ENCODE results near the gene DCST2.

DCST2 gene

DNA sequence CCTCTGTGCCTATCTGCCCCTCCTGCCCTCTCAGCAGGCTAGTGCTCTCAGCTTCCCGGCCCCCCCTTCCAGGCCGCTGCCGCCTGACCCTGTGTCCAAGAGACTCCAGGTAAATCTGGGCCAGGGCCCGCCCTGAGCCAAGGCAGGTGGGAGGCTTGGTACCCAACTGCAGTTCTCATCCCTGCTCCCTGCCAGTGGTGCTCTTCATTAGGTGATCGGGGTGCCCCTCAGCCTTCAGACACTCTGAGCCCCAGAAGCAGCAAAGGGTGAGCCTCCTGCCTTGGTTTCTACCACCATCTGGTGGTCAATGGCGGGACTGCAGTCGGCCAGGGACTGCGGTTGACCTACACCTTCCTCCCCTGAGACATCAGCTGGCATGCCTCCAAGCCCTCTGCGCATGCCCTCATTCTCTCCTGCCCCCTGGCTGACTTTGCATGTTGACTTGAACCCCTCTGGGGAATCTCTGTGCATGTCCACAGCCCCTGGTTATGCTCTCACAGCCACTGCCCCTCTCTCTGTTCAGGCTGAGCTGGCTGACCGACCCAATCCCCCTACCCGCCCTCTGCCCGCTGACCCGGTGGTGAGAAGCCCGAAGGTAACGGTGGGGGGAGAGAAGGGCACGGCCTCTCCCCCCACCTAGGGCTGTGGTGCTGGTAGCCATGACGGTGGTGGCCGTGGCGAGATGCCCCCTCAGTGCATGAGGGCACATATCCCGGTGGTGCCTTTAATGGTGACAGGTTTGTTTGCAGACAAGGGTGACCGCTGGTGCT is 28.0 kb upstream of the DCST2 start:
- H3K27me3 ChIP-seq, result peaks cover 29% of the 10 kb centered on the region

DNA sequence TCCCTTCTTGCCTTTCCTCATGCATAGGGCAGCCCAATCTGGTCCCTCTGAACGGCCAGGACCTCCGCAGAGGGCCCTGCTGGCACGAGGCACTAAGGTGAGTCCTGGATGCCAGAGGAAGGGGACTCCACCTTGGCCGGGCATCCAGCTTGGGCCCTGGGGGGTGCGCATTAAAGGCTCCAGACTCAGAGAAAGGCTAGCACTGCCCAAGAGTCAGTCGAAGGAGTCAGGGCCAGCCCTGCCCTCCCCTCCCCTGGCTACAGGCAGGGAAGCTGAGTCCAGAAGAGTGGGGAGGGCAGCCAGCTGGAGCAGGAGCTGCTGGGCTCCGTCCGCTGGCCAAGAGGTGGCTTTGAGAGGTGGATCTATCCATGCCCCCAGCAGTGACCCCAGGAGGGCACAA is 27.2 kb upstream of the DCST2 start:
- H3K9me3 ChIP-seq, result no peaks in the 10 kb centered on the region
- H3K27me3 ChIP-seq, result peaks cover 25% of the 10 kb centered on the region
- no peak overlapping the region for H3K4me3 ChIP-seq (ENCODE audit: low read depth in 1 of 2, low read length in 1 of 2)
- peaks cover 29 to 36% of the 10 kb centered on the region in 2 experiments for H3K4me1 ChIP-seq (ENCODE audit: control insufficient read depth in 1 of 2, insufficient read depth in 1 of 2, low read depth in 1 of 2, low read length in 1 of 2)
- TF ChIP-seq, protein P1, sequence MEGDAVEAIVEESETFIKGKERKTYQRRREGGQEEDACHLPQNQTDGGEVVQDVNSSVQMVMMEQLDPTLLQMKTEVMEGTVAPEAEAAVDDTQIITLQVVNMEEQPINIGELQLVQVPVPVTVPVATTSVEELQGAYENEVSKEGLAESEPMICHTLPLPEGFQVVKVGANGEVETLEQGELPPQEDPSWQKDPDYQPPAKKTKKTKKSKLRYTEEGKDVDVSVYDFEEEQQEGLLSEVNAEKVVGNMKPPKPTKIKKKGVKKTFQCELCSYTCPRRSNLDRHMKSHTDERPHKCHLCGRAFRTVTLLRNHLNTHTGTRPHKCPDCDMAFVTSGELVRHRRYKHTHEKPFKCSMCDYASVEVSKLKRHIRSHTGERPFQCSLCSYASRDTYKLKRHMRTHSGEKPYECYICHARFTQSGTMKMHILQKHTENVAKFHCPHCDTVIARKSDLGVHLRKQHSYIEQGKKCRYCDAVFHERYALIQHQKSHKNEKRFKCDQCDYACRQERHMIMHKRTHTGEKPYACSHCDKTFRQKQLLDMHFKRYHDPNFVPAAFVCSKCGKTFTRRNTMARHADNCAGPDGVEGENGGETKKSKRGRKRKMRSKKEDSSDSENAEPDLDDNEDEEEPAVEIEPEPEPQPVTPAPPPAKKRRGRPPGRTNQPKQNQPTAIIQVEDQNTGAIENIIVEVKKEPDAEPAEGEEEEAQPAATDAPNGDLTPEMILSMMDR (IDR thresholded peaks at IDR 0.05), result no peak
- H3K27ac ChIP-seq, result no peak overlapping the region
- peaks cover 54% of the 10 kb centered on the region for H3K36me3 ChIP-seq

More for the DNA sequence above, 28.0 kb upstream of the DCST2 start:
- no peaks in the 10 kb centered on the region for H3K9me3 ChIP-seq
- peak overlapping the region; percentile 23 for H3K27ac ChIP-seq
- peaks cover 29 to 36% of the 10 kb centered on the region in 2 experiments for H3K4me1 ChIP-seq (ENCODE audit: control insufficient read depth in 1 of 2, insufficient read depth in 1 of 2, low read depth in 1 of 2, low read length in 1 of 2)
- peaks cover 46% of the 10 kb centered on the region for H3K36me3 ChIP-seq
- TF ChIP-seq, protein P1 (IDR thresholded peaks at IDR 0.05), result peak; percentile 99
- H3K4me3 ChIP-seq (ENCODE audit: low read depth in 1 of 2, low read length in 1 of 2), result no peak overlapping the region

DNA sequence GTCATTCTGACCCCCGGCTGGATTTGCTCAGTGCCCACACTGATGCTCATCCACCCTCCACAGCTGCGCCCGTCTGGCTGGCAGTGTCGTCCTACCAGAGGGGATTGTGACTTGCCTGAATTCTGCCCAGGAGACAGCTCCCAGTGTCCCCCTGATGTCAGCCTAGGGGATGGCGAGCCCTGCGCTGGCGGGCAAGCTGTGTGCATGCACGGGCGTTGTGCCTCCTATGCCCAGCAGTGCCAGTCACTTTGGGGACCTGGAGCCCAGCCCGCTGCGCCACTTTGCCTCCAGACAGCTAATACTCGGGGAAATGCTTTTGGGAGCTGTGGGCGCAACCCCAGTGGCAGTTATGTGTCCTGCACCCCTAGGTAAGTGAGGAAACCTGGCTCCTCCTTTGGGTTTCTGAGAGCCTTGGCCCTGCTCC is 24.2 kb upstream of the DCST2 start:
- Histone ChIP-seq H3K9me3 (no peaks in the 10 kb centered on the region), H3K27me3 (peaks cover 8% of the 10 kb centered on the region), H3K27ac (no peak overlapping the region), H3K4me1 (ENCODE audit: control insufficient read depth in 1 of 2, insufficient read depth in 1 of 2, low read depth in 1 of 2, low read length in 1 of 2) (peaks cover 26 to 30% of the 10 kb centered on the region in 2 experiments), H3K4me3 (ENCODE audit: low read depth in 1 of 2, low read length in 1 of 2) (no peak overlapping the region), H3K36me3 (peaks cover 68% of the 10 kb centered on the region)
- TF ChIP-seq, protein P1 (IDR thresholded peaks at IDR 0.05), result no peak

DNA sequence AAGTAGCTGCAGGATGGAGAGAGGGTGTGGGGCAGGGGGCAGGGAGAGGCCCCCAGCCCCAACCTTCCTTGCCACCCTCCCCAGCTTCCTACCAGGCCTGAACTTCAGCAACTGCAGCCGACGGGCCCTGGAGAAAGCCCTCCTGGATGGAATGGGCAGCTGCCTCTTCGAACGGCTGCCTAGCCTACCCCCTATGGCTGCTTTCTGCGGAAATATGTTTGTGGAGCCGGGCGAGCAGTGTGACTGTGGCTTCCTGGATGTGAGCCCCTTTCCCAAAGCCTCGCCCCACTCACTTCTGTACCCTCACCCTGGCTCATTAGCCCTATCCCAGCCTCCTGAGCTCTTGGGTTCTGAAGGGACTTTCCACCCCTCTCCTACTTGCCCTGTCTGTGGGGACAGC is 23.5 kb upstream of the DCST2 start:
- TF ChIP-seq, protein P1 (IDR thresholded peaks at IDR 0.05), result no peak
- H3K27me3 ChIP-seq, result peaks cover 1% of the 10 kb centered on the region
- peaks cover 27 to 30% of the 10 kb centered on the region in 2 experiments for H3K4me1 ChIP-seq (ENCODE audit: control insufficient read depth in 1 of 2, insufficient read depth in 1 of 2, low read depth in 1 of 2, low read length in 1 of 2)
- no peak overlapping the region for H3K4me3 ChIP-seq (ENCODE audit: low read depth in 1 of 2, low read length in 1 of 2)
- H3K27ac ChIP-seq, result no peak overlapping the region
- no peaks in the 10 kb centered on the region for H3K9me3 ChIP-seq
- peaks cover 68% of the 10 kb centered on the region for H3K36me3 ChIP-seq

DNA sequence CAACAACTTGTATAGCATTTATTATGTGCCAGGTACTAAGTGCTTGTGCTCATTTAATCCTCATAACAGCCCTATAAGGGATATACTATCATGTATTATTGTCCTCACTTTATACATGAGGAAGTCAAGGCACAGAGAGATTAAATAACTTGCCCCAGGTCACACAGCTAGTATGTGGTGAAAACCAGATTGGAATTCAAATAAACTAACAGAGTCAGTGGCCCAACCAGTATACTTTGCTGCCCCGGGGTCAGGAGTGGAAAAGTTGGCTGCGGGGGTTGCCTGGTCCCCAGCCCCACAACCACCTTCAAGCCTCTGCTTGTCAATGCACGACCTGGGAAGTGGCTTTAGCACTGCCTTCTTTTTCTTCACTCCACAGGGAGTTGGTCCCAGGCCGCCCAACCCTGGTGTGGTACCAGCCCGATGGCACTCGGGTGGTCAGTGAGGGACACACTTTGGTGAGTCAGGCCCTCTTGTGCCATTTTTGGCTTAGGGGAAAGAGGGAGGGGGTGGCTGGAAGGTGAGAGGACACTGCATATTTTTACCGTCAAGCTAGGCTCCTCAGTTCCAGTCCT is 20.0 kb upstream of the DCST2 start:
- TF ChIP-seq, protein P1 (IDR thresholded peaks at IDR 0.05), result no peak
- peak overlapping the region in 1 of 2 experiments; percentile 92 for H3K4me3 ChIP-seq (ENCODE audit: low read depth in 1 of 2, low read length in 1 of 2)
- no peaks in the 10 kb centered on the region for H3K9me3 ChIP-seq
- peak overlapping the region; percentile 88 for H3K27ac ChIP-seq
- H3K4me1 ChIP-seq (ENCODE audit: control insufficient read depth in 1 of 2, insufficient read depth in 1 of 2, low read depth in 1 of 2, low read length in 1 of 2), result peaks cover 38 to 42% of the 10 kb centered on the region in 2 experiments
- no peaks in the 10 kb centered on the region for H3K27me3 ChIP-seq
- H3K36me3 ChIP-seq, result peaks cover 42% of the 10 kb centered on the region
